Measurements from ENCODE around the gene PPP1R12B.
"Not testable (repeated sequence)": the region's sequence is repeated elsewhere in the genome, so short reads cannot be mapped to it uniquely, and the experiment has no call there.

The PPP1R12B gene

DNA sequence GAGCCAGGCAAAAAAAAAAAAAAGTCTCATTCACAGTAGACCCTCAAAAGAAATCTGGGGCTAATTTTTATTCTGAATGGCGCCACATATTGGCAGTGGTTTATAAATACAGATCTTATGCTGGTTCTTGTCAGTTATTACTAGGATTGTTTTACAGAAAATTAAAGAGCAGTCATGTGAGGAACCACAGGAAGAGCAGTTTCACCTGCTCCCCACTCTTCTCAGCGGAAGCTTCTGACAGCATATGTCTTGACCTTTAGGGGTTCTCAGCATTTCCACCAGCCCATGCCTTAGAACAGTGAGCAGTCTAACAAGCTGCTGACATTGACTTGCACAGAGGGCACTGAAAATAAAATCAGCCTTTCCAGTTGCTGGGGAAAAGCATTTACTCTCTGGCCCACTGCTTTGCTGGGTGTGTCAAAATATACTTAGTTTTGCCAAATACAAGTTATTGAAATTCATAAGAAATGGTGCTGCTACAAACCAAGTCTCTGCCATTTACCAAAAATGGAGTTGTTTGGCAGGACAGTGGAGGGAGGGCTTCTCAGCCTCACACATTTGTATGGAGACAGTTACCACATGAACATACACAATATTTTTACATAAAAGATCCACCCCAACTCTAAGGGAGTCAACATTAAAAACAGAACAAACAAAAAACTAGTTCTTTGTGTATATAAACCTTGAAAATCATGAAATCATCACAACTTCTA is 217.5 kb downstream of the PPP1R12B start:
- DNase-seq = no peak

DNA sequence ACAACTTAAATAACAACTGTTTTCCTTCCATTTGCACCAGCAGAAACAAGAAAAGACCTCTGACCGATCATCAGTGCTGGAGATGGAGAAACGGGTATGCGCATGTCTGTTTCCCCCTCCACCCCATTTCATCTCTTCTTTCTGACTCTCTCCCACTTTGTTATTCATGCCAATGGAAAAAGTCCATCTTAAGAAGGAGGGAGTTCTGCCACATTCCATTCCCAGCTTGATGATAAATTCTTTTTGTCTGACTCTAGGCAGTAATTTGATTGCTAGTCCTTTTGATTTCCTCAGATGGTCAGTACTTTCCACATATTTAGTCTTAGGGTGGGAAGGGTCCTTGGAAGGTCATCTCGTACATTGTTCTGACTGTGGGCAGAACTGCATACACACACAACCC is 219.2 kb downstream of the PPP1R12B start:
- DNase-seq = no peak

DNA sequence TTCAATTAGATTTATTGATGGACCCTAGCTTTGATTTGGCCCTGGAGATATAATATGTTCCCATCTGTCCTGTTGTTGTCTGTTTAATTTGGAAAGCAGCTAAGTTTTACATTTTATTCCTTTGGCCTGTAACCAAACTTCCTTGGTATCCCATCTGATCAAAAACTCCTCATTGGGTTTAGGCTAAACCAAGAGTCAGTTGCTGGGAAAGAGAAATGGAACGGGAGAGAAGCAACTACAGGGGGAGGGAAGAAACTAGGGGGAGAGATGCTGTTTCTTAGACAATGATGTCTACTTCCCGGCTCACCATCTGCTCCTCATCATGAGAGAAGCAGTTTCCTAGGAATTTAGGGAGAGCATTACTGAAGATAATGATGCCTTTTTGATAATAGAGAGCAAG is 219.9 kb downstream of the PPP1R12B start:
- DNase-seq = no peak

DNA sequence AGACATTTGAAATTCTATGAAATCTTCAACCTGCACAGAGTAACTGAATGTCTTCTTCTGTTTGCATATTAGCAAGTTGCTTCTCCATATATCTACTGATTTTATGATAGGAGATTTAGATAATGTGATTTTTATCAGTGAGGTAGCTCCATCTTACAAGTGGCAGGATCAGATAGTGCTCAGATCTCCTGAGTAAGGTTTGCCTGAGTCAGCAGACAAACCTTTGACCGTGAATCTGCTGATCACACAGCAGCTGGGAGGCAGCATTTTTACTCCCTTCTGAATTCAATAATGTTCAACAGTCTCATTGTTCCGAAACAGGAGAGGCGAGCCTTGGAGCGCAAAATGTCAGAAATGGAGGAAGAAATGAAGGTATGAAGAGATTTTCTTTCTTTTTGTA is 220.3 kb downstream of the PPP1R12B start:
- DNase-seq = no peak

DNA sequence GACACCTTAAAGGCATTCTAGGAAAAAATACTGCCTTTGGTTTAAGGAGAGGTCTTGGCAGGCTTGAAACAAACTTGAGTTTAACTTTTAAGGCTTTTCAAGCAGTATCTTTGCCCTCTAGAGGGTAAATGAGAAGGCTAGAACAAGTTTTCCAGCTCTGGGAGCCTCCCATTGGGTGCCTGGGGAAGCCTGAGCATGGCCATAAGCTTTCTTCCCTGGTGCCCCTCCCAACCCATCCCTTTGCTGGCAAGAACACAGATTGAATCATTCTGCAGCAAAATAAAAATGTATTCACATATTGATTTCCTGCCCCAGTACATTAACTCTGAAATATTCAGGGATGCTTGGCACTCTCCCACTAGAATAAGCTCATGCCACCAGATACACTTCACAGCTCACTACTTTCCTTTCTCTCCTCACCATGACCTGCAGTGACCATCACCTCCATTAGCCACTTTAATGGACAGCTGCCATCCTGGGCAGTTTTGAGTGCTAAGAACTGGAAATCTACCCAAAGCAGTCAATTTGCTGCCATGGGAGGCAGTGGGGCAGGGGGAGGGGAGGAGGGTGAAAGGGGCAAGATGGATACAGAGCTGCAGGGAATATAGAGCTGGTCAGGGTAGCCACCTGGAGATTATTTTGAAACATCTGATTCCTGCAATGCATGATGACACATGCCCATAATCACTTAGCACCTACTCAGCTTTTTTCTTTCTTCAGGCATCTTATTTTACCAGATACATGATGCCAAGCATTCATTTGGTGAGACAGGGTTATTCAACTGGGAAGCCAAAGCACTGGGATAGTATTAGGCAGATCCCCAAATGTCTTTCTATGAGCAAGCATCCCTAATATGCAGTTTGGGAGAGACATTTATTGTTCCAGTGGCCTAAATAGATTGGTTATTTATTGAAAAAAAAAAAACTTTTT is 221.2 kb downstream of the PPP1R12B start:
- no peak for DNase-seq

DNA sequence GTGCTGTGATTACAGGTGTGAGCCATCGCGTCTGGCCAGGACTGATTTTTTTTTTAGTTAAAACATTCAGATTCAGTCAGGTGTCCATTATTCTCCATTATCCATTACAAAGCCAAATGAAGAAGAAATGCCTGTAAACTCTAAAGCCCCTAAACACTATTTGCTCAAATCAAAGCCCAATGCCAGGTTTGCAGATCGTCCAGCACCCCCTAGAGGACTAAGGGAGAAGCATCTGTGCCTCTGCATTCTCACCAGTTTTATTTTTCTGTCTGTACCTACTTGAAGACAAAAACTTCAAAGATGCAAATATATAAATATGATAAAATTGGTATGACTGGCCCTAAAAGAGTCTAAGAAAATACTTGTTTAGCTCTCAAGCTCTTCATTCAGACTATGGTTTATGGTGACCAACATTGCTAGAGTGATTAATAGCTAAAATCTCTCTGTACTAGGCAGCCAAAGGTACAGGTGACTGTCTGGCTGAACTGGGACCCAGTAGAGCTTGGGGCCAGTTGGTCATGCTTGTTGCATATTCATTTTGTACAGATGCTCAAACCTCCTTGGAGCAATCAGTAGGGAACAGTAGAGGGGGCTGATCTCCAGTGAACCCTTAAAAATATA is 223.3 kb downstream of the PPP1R12B start:
- DNase-seq = peak; percentile 1

DNA sequence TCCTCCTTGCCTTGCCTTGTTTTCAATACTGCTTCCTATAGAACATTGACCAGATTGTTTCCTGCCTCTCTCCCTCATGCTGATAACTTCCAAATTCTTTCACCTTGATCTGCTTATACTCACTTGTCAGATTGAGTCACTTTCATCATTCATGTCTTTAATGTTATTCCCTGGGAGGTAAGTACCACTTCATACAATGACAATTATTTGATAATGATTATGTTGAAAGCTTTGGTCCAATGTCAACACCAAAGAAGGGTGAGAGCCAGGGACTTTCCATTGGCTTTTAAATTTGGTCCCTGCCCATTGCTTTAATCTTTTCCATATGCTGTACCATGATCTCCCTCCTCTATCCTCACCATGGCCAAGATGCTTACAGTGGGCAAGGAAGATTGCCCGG is 224.4 kb downstream of the PPP1R12B start:
- no peak for DNase-seq

DNA sequence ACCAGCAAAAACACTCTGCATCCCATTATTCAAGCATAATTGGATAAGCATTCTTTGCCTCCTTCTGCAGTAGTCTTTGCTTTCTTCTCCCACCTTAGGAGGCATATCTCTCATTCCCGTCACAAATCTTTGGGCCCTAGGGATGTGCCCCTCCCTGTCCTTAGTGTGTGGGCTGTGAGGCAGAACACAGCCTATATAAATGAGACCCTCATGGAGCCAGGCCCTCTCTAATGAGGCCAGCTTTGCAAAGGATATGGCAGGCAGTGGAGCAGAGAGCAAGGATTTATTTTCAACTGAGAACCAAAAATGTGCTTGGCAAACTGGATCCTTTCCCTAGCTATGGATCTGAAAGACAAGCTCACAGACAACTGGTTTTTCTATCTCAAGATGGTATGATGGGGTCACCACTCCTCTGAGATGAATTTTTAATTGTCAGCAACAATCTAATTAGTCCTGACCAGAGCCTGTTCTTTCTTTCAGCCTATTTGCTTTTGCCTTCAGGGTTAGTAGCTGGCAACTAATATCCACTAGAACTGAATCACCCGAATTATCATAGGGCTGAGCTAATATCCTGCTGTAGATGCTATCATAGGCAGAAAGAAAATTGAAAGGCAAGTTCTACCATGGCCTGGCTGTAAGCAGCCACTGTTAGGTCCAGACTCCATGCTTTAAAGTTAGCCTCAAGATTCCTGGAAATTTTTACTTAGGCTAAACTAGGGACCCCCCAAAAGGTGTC is 227.6 kb downstream of the PPP1R12B start:
- DNase-seq = no peak

DNA sequence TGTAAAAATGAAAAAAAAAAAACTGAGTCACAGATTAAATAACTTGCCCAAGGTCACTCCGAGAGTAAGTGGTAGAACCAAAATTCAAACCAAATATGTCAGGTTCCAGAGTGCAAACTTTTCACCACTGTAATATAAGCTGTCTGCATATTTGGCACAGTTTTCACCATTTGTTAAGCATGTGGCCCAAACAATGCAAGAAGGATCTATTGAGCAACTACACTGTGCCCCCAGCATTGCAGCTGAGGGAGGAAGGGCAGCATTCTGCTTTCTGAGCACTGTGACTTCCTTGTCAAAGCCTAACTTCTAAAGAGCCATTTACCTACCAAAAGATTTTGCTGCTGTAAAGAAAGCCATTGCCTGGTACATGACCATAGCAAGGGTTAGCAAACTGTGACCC is 228.3 kb downstream of the PPP1R12B start:
- DNase-seq = no peak

DNA sequence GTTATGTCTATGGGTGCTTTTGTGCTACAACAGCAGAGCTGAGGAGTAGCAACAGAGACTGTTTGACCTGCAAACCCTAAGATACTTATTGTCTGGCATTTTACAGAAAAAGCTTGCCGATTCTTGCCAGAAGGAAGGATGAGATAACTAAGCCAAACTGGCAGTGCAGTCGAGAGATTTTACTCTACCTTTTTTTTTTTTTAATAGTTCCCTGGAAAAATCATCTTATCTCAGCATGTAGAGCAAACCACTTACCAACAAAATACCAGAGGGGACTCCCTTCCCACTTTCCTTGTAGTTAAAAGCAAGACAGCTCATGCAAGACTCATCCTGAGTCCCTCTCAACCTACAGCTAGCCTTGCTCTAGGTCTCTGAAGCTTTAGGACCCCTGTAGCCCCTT is 228.9 kb downstream of the PPP1R12B start:
- DNase-seq = no peak

DNA sequence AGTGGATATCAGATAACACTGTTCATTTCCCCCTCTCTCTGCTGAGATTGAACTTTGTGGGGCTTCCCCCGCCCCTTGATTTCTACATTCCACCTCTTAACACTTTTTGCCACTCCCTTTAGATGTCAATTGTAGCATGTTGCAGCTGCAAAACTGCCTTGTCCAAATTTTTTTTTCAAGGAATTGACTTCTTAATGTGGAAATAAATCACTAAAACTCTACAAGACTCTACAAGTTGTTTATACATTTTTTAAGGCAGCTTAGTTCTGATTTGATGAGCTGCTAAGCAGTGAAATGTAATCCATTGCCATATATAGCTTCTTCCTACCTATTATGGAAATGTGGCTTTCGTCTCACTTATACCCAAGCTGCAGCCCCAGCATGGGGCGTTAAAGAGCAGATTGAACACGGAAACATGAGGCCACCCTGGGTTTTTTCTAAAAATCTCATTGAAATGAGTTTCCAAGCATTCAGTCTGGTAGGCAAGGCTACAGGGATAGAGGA is 229.6 kb downstream of the PPP1R12B start:
- DNase-seq = no peak

DNA sequence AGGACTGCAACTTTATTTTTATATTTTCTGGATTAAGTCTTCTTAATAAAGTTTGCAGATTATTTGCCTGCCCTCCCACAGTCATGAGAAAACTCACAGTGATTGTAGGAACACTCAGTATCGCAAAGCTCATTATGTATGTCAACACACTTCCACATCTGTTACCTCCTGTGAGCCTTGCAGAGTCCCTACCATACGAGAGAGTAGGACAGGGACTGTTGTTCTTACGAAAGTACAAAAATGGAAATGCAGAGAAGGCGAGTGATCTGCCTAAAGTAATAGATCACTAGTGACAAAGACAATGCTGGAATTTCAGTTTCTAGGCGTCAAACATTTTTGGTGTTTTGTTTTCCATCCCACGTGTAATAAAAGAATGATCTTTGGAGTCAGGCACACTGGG is 230.1 kb downstream of the PPP1R12B start:
- DNase-seq = no peak

DNA sequence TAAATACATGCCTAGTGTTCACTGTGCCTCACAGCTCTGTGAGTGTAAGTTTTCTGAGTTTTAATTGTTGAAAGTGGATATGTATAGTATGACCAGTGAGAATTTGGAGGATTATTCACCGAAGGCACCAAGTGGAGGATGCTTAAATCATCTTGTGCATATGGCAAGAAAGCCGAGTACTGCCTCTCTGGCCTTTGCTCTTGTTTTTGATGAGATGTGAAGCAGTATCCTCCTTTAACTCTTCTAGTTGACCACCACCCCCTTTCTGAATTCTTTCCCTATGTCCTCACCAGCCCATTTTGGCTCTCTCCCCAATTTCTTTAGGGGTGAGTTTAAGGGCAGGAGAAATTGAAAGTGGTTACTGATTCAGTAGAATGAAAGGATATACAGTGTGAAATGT is 231.3 kb downstream of the PPP1R12B start:
- DNase-seq = no peak

DNA sequence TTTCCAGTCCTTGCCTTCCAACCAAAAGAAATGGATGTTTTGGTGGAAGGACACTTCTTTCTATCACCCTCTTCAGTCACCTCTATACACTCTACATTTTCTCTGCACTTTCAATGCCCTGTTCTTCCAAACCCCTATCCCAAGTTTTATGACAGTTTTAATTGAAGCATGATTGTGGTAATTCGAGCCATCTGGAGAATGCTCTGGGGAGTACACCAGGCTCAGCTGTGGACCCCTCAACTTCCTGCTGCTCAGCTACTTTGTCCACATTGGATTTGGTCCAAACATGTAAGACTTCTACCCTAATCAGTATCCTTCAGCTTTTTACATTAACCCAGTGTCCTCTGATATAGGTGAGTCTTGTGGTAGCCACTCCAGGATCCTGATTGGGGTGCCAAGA is 232.1 kb downstream of the PPP1R12B start:
- no peak for DNase-seq

DNA sequence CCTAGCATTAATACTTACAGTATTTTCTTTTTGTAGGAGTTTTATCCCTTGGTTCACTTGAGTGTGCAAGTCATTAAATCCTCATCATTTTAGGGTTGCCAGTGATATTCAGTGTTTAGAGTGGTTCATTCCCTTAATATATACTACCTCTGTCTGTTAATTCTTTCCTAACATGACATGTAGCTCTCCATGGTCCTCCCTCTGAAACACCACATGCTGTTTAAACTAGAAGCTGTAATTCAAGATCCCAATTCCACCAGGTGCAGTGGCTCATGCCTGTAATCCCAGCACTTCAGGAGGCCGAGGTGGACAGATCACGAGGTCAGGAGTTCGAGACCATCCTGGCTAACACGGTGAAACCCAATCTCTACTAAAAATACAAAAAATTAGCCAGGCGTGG is 233.9 kb downstream of the PPP1R12B start:
- DNase-seq = not testable (repeated sequence)

DNA sequence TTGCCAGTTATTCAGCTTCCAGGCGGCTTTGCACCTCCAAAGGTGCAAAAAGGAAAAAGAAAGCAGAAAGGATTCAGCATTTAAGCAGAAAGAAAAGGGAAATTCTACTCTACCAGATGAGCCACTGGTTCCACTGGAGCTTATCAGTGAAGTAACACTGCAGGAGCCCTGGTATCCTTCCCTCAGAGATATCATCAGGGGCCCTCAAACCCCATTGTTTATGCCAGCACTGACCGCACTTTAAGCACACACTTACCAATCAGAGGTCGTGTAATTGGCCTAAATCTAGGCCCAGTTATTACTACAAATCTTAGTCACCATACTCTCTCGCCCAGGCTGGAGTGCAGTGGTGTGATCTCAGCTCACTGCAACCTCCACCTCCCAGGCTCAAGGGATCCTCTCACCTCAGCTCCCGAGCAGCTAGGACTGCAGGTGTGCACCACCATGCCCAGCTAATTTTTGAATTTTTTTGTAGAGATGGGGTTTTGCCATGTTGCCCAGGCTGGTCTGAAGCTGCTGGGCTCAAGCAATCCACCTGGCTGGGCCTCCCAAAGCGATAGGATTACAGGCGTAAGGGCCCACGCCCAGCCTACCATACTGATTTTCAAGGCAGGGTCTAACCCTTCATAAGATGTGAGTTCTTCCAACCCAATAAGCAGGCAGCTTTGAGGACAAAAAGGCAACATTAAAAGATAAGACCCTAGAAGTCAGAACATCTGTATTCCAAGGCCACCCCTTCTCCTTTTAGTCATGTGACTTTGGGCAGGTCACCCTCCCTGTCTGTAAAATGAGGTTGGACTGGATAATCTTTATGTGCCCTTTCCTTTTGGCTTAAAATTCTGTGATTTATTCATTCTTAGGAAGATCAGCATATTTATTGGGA is 236.4 kb downstream of the PPP1R12B start:
- no peak for DNase-seq

DNA sequence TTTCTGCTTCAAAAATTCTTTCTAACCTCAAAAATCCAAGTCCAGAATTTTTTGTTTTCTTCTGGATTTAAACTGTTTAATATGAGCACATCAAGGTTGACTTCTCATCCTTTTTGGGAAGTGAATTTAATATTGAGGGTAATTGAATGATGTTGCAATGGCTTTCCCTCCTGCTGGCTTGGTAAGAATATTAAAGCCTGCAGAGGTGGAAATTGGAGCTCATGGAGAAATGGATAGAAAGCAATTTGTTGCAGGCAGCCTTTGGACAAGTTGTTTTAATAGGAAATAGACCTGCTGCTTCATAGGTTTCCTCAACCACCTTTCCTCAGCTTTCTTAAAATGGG is 237.1 kb downstream of the PPP1R12B start:
- no peak for DNase-seq

DNA sequence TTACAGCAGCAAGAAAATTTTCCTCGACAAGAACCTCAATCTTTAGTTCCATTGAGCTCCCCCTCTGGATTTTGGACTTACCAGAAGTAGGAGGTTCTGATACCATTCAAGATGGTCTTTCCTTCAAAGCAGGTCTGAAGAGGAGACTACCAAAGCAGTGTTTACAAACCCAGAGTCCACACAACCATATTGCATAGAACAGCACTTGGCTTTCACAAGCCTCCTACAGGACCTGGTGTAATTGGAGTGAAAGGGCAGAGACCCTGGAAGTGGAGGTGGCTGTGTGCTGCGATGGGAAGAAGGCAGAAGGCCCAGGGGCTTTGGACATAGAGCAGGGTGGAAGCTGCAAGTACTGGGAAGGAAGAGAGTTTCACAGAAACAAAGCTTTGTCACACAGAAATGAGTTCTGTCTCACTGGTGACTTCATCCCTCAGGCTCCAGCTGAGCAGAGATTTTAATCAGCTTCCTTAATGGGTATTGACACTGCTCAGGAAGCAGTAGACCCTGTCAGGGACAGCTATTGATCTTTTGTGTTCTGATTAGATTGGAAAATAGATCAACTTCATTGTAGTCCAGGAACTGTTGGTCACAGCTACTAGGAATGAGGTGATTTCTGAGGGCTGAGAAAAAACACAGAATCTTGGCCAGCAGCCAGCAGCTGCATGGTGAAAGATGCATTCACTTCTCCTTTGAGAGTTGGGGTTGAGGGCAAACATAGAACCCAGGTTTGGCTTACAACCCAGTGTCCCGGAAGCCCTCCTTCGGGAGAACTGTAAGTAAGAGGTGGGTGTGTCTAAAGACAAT is 237.7 kb downstream of the PPP1R12B start:
- DNase-seq = no peak

DNA sequence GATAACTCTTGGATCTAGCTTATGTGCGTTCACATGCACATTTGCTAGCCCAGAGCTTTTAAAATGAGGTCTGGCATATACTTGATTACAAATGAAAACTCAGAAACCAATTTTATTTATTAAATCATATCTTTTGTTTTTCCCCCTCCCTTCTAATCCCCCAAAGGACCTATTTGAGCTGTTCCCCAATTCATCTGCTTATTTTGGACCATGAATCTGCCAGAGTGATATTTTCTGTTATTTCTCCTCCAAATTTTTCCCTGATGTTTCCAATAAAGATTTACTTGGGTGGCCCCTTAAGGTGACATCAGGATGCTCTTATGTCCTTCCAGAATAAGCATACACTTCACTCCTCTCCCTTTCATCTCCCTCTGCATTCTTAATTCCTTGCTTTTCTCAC is 238.4 kb downstream of the PPP1R12B start:
- no peak for DNase-seq

DNA sequence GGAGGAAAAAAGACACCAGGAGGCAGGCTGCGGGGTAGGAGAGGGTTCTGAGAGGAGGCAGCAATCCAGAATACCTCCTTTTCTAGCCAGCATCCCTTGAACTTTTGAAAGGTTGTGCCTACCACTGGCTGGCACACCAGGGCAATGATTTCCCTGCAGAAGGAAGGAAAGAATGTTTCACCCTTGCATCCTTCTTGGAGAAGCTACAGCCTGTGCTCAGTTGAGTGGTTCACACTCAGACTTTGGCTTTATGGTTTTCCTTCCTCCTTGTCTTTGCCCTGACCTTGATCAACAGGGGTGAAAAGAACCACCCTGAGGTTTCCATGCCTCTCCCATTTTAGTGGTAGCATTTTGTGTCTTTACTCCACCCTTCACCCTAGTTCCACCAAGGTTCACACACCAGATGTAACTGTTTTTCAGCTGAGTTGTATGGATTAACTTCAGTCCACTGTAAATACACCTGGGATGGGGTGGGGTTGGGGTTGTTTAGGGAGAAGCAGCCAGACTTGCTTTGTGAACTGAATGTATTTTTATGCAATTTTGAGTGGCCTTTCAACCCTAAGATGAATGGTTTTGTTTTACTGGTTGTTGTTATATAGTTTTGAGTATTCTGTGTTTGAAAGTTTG is 239.5 kb downstream of the PPP1R12B start:
- DNase-seq = no peak

All from NCI-H526 treated with DMSO at 0.1 percent for 48 hours (cell line).